ENCODE results near the gene HSPA1L. TPM values are rescaled to one million over a fixed set of nuclear protein-coding genes. Genes with fewer than 3 reads are reported as not detected.
"Not testable (repeated sequence)": the region's sequence is repeated elsewhere in the genome, so short reads cannot be mapped to it uniquely, and the experiment has no call there.

Gene HSPA1L
- total and polyA plus RNA-seq, 2 donors (not counting 1 experiment from before 2014, with no cell fraction given): 0.81 to 2.0 TPM

DNA sequence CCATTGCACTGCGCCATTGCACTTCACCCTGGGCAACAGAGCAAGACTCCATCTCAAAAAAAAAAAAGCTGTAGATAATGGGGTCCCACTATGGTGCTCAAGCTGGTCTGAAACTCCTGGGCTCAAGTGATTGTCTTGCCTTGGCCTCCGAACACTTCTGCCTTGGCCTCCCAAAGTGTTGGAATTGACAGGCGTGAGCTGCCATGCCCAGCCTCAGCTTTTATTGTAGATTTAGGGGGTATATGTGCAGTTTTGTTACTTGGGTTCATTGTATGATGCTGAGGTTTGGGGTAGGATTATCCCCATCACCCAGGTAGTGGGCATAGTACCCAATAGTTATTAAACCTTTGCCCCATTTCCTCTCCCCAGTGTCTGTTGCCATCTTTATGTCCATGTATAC lies 23.9 kb upstream of the HSPA1L start:
- POLR2A ChIA-PET: interaction anchor here (0.6 to 1.3 kb wide), 3 partner anchors 17 to 100 kb away, joined by 3 to 4 read pairs (median 4); partner anchors contain the start of gene LSM2
- peaks cover 4 to 46% of the 10 kb centered on the region in 2 experiments for H3K36me3 ChIP-seq (replicated peaks in 1 of 2; ENCODE audit: control extremely low read depth in 1 of 2, control insufficient read depth in 1 of 2, extremely low read depth in 1 of 2, insufficient read depth in 2 of 2, low read length in 1 of 2)
- CTCF ChIA-PET: interaction anchor here (1.3 to 2.0 kb wide), 3 partner anchors 24 to 84 kb away, joined by 3 to 5 read pairs (median 3); partner anchors contain the start of gene NEU1

DNA sequence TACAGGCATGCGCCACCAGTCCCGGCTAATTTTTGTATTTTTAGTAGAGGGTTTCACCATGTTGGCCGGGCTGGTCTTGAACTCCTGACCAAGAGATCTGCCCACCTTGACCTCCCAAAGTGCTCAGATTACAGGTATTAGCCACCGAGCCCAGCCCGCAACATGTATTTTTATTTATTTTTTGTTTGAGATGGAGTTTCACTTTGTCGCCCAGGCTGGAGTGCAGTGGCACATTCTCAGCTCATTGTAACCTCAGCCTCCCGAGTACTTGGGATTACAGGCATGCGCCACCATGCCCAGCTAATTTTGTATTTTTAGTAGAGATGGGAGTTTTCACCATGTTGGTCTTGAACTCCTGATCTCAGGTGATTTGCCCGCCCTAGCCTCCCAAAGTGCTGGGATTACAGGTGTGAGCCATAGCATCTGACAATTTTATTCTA lies 23.1 kb upstream of the HSPA1L start:
- H3K4me1 Mint-ChIP-seq: peaks cover 40% of the 10 kb centered on the region
- Histone ChIP-seq H4K20me1 (ENCODE audit: control insufficient read depth, insufficient read depth, low read length, poor library complexity, severe bottlenecking) (peaks cover 13% of the 10 kb centered on the region), H3K36me3 (replicated peaks in 1 of 2; ENCODE audit: control extremely low read depth in 1 of 2, control insufficient read depth in 1 of 2, extremely low read depth in 1 of 2, insufficient read depth in 2 of 2, low read length in 1 of 2) (peaks cover 4 to 46% of the 10 kb centered on the region in 2 experiments), H3K79me2 (ENCODE audit: control insufficient read depth, insufficient read depth, low read length) (peaks cover 39% of the 10 kb centered on the region), H3K4me1 (ENCODE audit: control insufficient read depth in 2 of 2, insufficient read depth in 2 of 2, low read length in 2 of 2) (peaks cover 32 to 48% of the 10 kb centered on the region in 2 donors), H3K27ac (ENCODE audit: low read length in 2 of 2) (peak overlapping the region in 1 of 2 donors; percentile 98), H3K4me2 (replicated peaks; ENCODE audit: low read depth, low read length, poor library complexity, severe bottlenecking) (peak overlapping the region; percentile 73)
- ChIA-PET POLR2A (interaction anchor here (1.1 to 1.3 kb wide), 2 partner anchors 18 to 31 kb away, joined by 3 to 4 read pairs; partner anchors contain the start of gene LSM2), CTCF (interaction anchor here (1.6 to 2.0 kb wide), 2 partner anchors 25 to 85 kb away, joined by 3 to 5 read pairs; partner anchors contain the start of gene NEU1)
- not testable (repeated sequence) for H3K9me3 ChIP-seq (ENCODE audit: control extremely low read depth in 1 of 3, control insufficient read depth in 2 of 3, insufficient read depth in 1 of 3, low read length in 2 of 3); ATAC-seq (ENCODE audit: low read depth); H3K4me3 ChIP-seq (ENCODE audit: control extremely low read depth in 1 of 5, extremely low read depth in 1 of 5, insufficient read depth in 1 of 5, low read depth in 2 of 5, low read length in 4 of 5); H2AFZ ChIP-seq (ENCODE audit: insufficient read depth, low read depth, low read length, poor library complexity, severe bottlenecking); H3K27me3 Mint-ChIP-seq; H3K27me3 ChIP-seq (replicated peaks in 1 of 4; ENCODE audit: control extremely low read depth in 1 of 4, control insufficient read depth in 3 of 4, insufficient read depth in 4 of 4, low read length in 3 of 4); H3K27ac Mint-ChIP-seq; H3K9ac ChIP-seq (ENCODE audit: low read length); DNase-seq; H3K9me3 Mint-ChIP-seq (ENCODE audit: insufficient read depth); H3K4me3 Mint-ChIP-seq
- 66% methylated on average over 5 of the region's 9 CpGs for WGBS (ENCODE audit: insufficient coverage)
- intact Hi-C loops (cut with micrococcal nuclease): loop anchor here (10.0 kb wide), 1 partner anchor 137 kb away; the partner anchor contains the start of gene DXO

More for the DNA sequence above, 23.9 kb upstream of the HSPA1L start:
- no peak overlapping the region for H3K27ac Mint-ChIP-seq
- no peaks in the 10 kb centered on the region for H3K27me3 Mint-ChIP-seq
- no peak overlapping the region for H3K4me3 ChIP-seq (ENCODE audit: control extremely low read depth in 1 of 5, extremely low read depth in 1 of 5, insufficient read depth in 1 of 5, low read depth in 2 of 5, low read length in 4 of 5)
- peaks cover 38% of the 10 kb centered on the region for H3K4me1 Mint-ChIP-seq
- H3K27ac ChIP-seq (ENCODE audit: low read length in 2 of 2): peak overlapping the region in 1 of 2 donors; percentile 3
- H3K4me3 Mint-ChIP-seq: peak overlapping the region; percentile 4
- no peaks in the 10 kb centered on the region for H3K9me3 ChIP-seq (ENCODE audit: control extremely low read depth in 1 of 3, control insufficient read depth in 2 of 3, insufficient read depth in 1 of 3, low read length in 2 of 3)
- 100% methylated on average over 1 of the region's 3 CpGs for WGBS (ENCODE audit: insufficient coverage)
- peaks cover 13% of the 10 kb centered on the region for H4K20me1 ChIP-seq (ENCODE audit: control insufficient read depth, insufficient read depth, low read length, poor library complexity, severe bottlenecking)
- no peak for ATAC-seq (ENCODE audit: low read depth)
- DNase-seq: no peak
- no peaks in the 10 kb centered on the region for H3K27me3 ChIP-seq (replicated peaks in 1 of 4; ENCODE audit: control extremely low read depth in 1 of 4, control insufficient read depth in 3 of 4, insufficient read depth in 4 of 4, low read length in 3 of 4)
- H2AFZ ChIP-seq (ENCODE audit: insufficient read depth, low read depth, low read length, poor library complexity, severe bottlenecking): no peak overlapping the region
- no peak overlapping the region for H3K9ac ChIP-seq (ENCODE audit: low read length)
- H3K4me1 ChIP-seq (ENCODE audit: control insufficient read depth in 2 of 2, insufficient read depth in 2 of 2, low read length in 2 of 2): peaks cover 24 to 40% of the 10 kb centered on the region in 2 donors
- H3K4me2 ChIP-seq (replicated peaks; ENCODE audit: low read depth, low read length, poor library complexity, severe bottlenecking): no peak overlapping the region
- TF ChIP-seq EZH2 (IDR thresholded peaks at IDR 0.05; ENCODE audit: borderline replicate concordance, insufficient read depth, low read depth, low read length, poor library complexity, severe bottlenecking): no peak
- TF ChIP-seq, protein P1, sequence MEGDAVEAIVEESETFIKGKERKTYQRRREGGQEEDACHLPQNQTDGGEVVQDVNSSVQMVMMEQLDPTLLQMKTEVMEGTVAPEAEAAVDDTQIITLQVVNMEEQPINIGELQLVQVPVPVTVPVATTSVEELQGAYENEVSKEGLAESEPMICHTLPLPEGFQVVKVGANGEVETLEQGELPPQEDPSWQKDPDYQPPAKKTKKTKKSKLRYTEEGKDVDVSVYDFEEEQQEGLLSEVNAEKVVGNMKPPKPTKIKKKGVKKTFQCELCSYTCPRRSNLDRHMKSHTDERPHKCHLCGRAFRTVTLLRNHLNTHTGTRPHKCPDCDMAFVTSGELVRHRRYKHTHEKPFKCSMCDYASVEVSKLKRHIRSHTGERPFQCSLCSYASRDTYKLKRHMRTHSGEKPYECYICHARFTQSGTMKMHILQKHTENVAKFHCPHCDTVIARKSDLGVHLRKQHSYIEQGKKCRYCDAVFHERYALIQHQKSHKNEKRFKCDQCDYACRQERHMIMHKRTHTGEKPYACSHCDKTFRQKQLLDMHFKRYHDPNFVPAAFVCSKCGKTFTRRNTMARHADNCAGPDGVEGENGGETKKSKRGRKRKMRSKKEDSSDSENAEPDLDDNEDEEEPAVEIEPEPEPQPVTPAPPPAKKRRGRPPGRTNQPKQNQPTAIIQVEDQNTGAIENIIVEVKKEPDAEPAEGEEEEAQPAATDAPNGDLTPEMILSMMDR (IDR thresholded peaks at IDR 0.05): no peak
- H3K9me3 Mint-ChIP-seq (ENCODE audit: insufficient read depth): no peaks in the 10 kb centered on the region
- intact Hi-C loops (cut with micrococcal nuclease): loop anchor here (10.0 kb wide), 1 partner anchor 136 kb away; the partner anchor contains the start of gene DXO
- peaks cover 39% of the 10 kb centered on the region for H3K79me2 ChIP-seq (ENCODE audit: control insufficient read depth, insufficient read depth, low read length)
